GM19438 (cell line): Measurements from ENCODE around the gene EXD2.
"Not testable (repeated sequence)": the region's sequence is repeated elsewhere in the genome, so short reads cannot be mapped to it uniquely, and the experiment has no call there.

ENCODE experiments used
- ATAC-seq: cut with Tn5 transposase; IDR thresholded peaks from one replicate; pipeline ENCODE4 v1.9.1; 2021; ENCODE audit warnings: low read depth; ENCODE audit not compliant: unreplicated experiment

Gene EXD2

DNA sequence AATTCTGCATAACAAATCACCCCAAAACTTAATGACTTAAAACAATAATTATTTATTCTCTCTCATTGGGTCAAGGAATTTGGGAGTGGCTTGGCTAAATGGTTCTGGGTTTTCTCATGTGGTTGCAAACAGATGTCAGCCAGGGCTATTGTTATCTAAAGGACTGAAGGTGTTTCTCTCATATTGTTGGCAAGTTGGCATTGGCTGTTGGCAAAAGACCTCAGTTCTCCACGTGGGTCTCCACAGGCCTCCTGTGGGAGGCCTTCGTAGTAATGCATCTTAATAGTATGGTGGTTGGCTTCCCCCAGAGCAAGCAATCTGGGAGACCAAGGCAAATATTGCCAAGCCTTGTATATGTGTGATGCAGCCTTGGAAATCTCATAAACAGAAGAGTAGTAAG lies 83.0 kb downstream of the EXD2 start:
- ATAC-seq = no peak

DNA sequence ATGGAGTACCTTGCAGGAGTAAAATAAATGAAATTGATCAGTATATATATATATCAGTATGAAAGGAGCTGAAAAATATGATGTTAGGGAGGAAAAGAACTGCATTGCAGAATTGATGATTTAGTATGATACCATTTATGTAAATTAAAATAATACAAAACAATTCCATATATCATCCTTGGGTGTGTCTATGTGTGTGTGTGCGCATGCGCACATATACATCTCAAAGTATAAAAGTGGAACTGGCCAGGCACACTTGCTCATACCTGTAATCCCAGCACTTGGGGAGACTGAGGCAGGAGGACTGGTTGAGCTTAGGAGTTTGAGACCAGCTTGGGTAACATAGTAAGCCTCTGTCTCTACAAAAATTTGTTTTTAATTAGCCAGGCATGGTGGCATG lies 84.0 kb downstream of the EXD2 start:
- no peak for ATAC-seq

DNA sequence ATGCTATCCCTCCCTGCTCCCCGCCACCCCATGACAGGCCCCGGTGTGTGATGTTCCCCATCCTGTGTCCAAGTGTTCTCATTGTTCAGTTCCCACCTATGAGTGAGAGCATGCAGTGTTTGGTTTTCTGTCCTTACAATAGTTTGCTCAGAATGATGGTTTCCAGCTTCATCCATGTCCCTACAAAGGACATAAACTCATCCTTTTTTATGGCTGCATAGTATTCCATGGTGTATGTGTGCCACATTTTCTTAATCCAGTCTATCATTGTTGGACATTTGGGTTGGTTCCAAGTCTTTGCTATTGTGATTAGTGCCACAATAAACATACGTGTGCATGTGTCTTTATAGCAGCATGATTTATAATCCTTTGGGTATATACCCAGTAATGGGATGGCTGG lies 86.1 kb downstream of the EXD2 start:
- not testable (repeated sequence) for ATAC-seq

DNA sequence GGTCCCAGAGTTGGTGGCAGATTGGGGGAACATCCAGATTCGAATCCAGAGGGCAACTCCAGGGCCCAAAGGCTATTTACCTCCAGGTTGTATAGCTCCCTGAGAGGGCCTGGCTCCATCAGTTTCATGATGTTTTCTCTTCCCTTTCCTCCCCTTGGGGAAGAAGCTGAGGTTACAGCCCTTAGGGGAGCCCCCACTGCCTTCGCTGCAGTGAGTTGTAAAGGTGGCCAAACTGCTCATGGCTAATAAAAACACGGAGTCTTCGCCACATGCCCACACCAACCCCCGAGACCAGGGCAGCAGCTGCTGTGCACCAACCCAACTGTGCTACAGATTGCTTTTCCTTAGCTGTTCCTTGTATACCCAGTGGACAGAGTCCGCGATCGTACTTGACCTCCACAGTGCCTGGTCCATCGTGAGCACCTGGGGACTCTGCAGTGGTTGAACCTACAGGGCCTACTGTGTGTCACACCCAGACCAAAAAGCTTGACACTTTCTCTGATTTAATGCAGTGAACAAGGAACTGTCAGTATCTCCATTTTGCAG lies 89.5 kb downstream of the EXD2 start:
- ATAC-seq = no peak

DNA sequence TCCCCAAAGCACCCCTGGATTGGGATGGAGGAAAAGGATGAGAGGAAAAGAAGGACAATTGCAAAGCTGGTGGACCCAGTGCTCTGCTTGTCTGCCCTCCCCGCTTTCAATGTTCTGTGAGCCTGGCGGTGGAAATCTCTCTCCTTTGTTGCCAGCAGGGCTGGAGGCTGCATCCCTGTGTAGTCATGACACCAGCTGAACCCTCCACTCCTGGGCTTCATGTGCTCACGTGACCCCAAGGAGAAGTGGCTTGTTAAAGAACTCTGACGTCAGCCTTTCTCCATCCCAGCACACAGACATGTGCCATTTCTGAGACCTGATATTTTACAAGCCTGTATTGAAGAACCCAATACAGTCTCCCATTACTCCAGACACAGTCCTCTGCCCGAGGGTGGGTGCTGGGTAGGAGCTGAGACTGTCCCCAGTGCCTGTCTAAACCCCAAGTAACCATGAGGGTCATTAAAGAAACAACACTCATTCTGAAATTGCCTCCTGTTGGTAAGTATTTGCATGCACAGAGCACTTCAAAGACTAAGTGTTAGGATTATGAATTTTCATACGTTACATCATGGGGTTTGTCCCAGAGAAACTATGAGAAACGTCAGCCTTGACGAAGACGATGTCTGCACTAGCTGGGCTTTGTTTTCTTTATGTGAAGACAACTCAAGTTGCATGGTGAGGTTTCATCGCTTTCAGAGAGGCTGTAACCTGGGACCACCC lies 90.3 kb downstream of the EXD2 start:
- no peak for ATAC-seq

DNA sequence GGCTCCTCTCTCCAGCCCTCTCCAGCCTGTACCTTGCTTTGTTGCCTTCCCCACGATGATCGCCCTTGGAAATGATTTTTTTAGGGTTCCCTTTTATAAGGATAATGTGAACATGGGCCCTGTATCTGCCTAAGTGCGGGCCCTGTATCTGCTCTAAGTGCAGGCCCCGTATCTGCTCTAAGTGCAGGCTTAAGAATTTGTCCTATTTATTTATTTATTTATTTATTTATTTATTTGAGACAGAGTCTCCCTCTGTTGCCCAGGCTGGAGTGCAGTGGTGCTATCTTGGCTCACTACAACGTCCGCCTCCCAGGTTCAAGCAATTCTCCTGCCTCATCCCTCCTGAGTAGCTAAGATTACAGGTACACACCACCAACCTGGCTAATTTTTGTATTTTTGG lies 91.2 kb downstream of the EXD2 start:
- ATAC-seq = no peak

DNA sequence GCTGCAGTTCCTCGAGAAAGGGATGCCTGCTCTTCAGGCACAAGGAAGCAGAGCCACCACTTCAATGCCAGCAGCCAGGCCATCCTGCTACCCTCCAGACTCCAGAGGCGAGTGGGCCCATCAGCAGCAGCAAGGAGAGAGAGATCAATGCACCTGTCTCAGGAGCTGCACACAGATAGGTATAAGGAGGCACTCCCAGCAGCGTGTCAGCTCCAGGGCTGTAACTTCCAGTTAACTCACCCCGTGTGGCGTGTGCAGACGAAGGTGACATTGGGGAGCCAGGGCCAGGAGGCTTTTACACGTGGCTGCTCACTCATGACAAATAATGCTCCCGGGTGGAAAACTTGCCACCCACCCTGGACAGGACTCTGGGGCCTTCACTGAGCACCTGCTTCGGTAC lies 92.9 kb downstream of the EXD2 start:
- no peak for ATAC-seq

DNA sequence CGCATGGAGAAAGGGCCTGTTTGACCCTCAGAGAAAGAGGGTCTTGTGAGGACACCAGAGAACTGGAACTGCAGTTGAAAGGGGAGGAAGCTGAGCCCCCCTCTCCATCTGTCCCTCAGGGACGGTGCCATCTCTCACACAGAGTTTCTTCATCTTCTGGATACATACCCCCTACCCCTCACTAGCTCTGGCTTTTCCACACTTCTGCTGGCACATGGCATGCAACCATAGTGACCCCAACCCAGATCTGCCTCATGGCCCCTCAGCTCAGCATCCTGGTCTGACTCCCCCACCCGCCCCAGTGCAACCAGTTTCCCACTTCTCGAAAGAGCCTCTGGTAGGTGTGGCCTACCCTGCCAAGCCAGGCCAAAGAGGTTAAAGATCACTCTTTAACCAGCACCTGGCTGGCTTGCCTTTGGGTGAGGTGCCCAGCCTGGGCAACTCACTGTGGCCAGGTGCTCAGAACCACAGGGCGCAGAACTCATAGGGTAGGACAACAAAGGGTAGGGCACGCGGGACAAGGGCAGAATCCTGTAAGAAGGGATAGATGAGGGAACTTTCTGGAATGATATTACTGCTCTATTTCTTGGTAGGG lies 94.5 kb downstream of the EXD2 start:
- ATAC-seq = no peak

DNA sequence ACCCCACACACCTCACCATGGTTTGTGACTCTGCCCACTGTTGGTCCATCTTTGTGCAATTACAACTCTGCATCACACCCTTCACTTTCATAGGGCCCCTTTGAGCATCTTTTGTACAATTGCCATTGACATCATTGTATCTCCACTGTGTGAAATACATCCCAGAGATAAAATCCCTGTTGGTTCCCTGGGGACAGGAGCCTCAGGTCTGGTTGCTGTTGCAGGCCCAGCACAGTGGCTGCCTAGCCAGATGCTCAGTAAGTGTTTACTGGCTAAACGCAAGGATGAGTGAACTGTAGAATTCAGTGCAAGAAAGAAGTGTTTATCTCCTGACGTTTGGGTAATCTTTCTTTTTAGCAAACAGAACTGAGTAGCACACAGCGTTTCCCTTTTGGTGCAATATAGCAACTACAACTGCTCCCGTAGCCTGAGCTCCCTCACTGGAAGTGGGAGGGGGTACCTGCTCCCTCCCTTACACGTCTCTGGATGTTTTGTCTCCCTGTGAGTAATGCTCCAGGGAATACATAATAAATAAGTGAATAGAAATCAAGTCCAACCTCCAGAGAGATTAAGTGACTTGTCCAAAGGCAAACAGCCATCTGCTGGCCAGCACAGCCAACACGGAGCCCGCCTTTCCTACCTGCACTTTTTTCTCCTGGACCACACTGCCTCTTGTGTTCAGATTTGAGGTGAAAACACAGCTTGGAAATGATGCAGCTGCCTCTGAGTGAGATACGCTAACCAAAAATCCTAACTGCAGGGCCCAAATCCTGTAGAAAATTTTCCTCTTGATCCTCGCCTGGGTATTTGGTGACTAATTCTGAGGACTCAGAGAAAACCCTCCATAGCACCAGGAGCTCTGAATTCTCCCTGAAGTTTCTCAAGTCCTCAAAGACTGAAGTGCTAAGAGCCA lies 96.1 kb downstream of the EXD2 start:
- no peak for ATAC-seq

DNA sequence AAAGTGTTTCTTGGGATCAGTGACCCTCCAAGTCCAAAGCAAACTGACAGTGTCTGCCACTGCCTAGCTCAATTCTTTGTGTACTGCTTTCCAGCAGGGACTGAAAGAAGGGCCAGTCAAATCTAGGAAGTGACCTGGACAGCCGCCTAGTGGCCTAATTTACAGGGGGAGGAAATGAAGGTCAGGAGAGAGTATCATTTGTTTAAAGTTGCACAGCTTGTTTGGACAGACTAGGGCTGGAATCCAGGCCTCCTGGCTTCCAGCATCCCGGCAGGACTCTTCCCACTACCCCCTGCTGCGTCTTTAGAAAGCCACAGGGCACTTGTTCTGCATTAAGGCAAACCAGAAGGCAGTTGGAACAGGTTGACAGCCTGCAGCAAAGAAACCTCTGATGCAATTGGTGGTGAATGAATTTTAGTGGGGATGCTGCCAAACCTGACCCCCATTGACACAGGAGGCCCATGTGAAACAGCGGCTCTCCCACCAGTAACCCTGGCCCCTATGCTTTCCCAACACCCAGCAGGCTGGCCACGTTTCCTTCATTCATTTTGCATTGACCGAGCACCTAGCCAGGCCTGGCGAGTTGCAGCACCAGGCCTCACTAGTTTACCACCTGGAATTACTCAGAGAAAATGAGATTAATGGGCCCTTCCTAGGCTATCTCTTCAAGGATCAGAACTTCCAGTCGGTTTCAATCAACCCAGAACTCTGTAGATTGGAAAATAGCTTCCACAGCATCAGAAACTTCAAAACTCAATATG lies 96.9 kb downstream of the EXD2 start:
- no peak for ATAC-seq

DNA sequence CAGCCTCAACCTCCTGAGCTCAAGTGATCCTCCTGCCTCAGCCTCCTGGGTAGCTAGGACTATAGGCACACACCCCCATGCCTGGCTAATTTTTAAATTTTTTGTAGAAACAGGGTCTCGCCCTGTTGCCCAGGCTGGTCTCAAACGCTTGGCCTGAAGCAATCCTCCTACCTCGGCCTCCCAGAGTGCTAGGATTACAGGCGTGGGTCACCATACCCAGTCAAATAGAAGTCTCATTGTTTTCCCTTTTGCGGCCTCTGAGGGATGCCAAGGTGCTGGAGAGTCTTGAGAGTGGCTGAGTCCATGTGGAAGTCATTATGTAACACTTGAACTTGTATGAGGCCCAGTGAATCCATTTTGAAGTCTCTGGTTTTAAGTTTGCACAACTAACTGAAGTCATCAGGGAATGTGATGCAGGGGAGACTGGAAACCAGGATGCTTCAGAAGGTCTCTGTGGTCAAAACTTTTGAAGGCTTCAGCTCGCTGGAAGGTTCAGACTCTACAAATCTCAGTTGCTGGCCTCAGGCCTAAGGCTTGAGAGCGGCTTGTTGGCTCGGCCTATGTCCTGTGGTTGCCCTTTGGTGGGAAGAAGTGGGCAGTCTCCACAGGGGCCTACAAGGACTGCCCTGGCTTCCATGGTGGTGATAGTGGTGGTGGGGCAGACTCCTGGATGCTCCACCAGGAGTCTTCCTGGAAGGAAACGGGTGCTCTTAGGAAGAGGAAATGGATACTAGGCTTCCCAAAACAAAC lies 97.8 kb downstream of the EXD2 start:
- no peak for ATAC-seq

DNA sequence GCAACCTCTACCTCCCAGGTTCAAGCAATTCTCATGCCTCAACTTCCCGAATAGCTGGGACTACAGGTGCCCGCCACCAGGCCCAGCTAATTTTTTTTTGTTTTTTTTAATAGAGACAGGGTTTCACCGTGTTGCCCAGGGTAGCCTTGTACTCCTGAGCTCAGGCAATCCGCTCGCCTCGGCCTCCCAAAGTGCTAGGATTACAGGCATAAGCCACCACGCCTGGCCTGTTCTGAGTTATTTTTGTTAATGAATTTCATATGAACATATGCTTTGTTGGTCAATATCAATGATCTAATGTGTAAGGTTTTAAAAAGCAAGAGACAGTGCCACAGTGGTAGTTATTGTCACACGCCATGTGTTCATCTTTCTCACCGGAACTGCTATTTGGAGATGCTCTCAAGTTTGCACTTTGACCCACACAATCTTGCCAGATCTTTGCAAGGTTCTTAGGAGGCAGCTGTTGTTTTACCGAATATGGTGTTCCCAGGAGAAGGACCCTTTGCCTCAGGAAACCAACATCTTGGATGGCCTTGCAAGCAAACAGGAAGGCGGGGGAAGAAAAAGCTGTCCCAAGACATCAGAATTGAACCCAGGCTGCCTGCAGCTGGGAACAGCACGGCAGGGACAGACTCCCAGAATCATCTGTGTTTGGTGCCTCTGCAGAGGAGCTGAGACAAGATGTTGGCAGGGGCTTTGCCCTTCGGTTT lies 98.7 kb downstream of the EXD2 start:
- no peak for ATAC-seq

DNA sequence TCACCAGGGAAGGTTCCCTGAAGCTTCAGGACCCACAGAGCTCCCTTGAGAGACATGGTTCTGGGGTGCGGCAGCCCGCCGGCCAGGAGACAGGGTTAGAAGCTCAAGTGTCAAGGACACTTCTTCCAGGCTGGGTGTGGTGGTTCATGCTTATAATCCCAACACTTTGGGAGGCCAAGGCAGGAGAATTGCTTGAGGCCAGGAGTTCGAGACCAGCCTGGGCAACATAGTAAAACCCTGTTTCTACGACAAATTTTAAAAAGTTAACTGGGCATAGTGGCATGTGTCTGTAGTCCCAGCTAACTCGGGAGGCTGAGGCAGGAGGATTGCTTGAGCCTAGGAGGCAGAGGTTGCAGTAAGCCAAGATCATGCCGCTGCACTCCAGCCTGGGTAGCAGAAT lies 99.6 kb downstream of the EXD2 start:
- ATAC-seq = not testable (repeated sequence)

DNA sequence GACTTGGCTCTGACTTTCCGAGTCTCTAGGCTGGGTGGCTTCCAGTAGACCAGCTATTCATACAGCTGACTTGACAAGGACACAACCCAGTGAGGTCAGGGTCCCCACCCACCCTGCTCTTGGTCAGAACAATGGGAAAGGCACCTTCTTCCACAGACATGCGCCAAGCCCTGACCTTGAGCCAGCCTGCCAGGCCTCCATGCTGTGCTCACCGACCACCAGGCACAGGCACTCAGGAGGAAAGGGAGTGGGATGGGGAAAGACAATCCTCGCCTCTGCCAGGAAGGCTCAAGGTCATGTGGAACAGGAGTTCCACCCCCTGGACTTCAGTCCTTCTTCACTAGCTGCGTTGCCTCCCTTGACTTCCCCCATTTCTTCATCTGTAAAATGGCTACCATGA lies 100.1 kb downstream of the EXD2 start:
- no peak for ATAC-seq

DNA sequence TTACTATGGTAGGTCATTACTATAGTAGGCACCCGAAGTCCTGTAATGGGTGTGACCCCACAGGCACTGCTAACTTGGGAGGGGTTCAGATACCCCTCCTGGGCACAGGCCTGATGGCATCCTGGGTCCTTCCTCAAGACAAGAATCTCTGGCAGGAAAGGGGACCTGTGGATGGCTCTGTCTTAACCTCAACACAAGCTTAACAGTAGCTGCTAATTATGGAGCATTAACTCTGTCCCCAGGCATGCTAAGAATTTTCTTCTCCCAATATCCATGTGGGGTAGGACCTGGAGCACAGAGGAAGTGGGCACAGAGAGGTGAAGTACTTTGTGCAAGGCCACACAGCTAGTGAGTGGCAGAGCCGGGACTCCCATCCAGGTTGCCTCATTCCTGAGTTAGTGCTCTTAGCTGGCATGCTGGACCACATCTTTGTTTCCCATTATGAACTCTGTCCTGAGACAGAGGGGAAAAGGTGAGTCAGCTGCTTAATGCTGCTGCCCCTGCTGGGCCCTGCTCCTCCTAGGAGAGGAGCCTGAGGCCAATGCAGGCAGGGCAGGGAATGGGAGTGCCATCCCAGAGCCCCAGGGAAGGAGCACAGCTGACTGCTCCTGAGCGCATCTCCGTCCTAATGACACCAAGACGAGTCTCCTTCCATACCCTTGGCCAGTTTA lies 100.7 kb downstream of the EXD2 start:
- ATAC-seq = no peak
